Bronchial epithelial cell (primary cell): ENCODE results near the gene DLX2. TPM values are rescaled to one million over a fixed set of nuclear protein-coding genes. Genes with fewer than 3 reads are reported as not detected.
A peak's percentile ranks its signal among the peaks of the same experiment; 100 is the strongest.

ENCODE experiments used
- DNase-seq: peaks from one replicate; pipeline ENCODE4 v3.0.0-alpha.2; 2010; ENCODE audit warnings: low read depth
- FAIRE-seq: peaks from 2 replicates; lab custom pipeline; 2011; peaks lifted over from hg19 to GRCh38; lab: Jason Lieb, UNC
- H3K27me3 ChIP-seq: 2 replicates; pipeline ENCODE4 v1.5.1; 2011; ENCODE audit warnings: low read length; ENCODE audit not compliant: control insufficient read depth, insufficient read depth
- H3K36me3 ChIP-seq: 2 replicates; pipeline ENCODE4 v1.5.1; 2011; ENCODE audit warnings: low read length; ENCODE audit not compliant: control insufficient read depth, insufficient read depth
- H3K4me3 ChIP-seq: 2 replicates; pipeline ENCODE4 v1.5.1; 2011; ENCODE audit warnings: mild to moderate bottlenecking, low read depth, low read length, control low read depth
- CTCF ChIP-seq: IDR thresholded peaks from 2 replicates; pipeline ENCODE4 v1.5.1; 2011; ENCODE audit warnings: mild to moderate bottlenecking, moderate library complexity, low read length, control low read depth, inconsistent platforms; ENCODE audit not compliant: insufficient read depth, severe bottlenecking
- total RNA-seq: library from RNA; depleted of rRNA; stranded (reverse); fragments of >200 nt; gene quantifications from 2 replicates; pipeline ENCODE4 v1.2.1, GENCODE V29; 2014

The DLX2 gene
- total RNA-seq, 1 donor from 2014 or later = not detected

- DNase-seq (no peak), FAIRE-seq (no peak)
- peak; percentile 25 for TF ChIP-seq CTCF
- Histone ChIP-seq H3K36me3 (no peaks in the 10 kb centered on the region), H3K27me3 (peaks cover 36% of the 10 kb centered on the region), H3K4me3 (peak overlapping the region; percentile 49)
Measured at GRCh38 chr2:172095905-172096625, 6.6 kb downstream of the DLX2 start.

- no peak for FAIRE-seq
- H3K27me3 ChIP-seq = peaks cover 36% of the 10 kb centered on the region
- no peaks in the 10 kb centered on the region for H3K36me3 ChIP-seq
- peak overlapping the region; percentile 49 for H3K4me3 ChIP-seq
- TF ChIP-seq CTCF = no peak
- peak; percentile 74 for DNase-seq
Measured at GRCh38 chr2:172095146-172095904, 7.4 kb downstream of the DLX2 start.

GRCh38 chr2:172094294-172095145 is 8.2 kb downstream of the DLX2 start:
- H3K27me3 ChIP-seq = peaks cover 41% of the 10 kb centered on the region
- H3K36me3 ChIP-seq = no peaks in the 10 kb centered on the region
- no peak for TF ChIP-seq CTCF
- no peak for DNase-seq
- H3K4me3 ChIP-seq = peak overlapping the region; percentile 49
- no peak for FAIRE-seq

GRCh38 chr2:172093416-172094293 is 9.0 kb downstream of the DLX2 start:
- TF ChIP-seq CTCF = no peak
- Histone ChIP-seq H3K27me3 (peaks cover 46% of the 10 kb centered on the region), H3K4me3 (no peak overlapping the region), H3K36me3 (no peaks in the 10 kb centered on the region)
- FAIRE-seq (no peak), DNase-seq (no peak)
